Left colon (tissue), 2 donors: ENCODE data around the gene TPSB2. TPM values are rescaled to one million over a fixed set of nuclear protein-coding genes. Genes with fewer than 3 reads are reported as not detected.
"Not testable (repeated sequence)": the region's sequence is repeated elsewhere in the genome, so short reads cannot be mapped to it uniquely, and the experiment has no call there.

Experiments used
- ATAC-seq: fragments of 200-7000 bp; cut with Tn5 transposase; one replicate; pipeline ENCODE4 v1.9.1; 2020; ENCODE audit warnings: mild to moderate bottlenecking, moderate library complexity
- DNase-seq, 2 donors: peaks; one replicate each; pipeline ENCODE4 v3.0.0-alpha.2; 2020
- intact Hi-C, 2 donors: fragments of 100-400 bp; cut with DNase I in 1 of 2; cut with micrococcal nuclease in 1 of 2; formaldehyde crosslinking; loops; one replicate each; pipeline versions ENCODE4 v1.11.2 to v1.14.0; 2022; cut with DNase I, micrococcal nuclease
- long read RNA-seq: library from polyadenylated mRNA; unstranded; transcript quantifications from one replicate; pipeline ENCODE4 v2.0.0, GENCODE V29; 2021
- total RNA-seq, 2 donors: library from RNA; stranded (reverse); fragmentation: NEBNext Ultra II Directional; extraction: Animal tissue kit (Norgen Biotek cat#: 25700); gene quantifications; one replicate each; pipeline ENCODE4 v1.2.1, GENCODE V29; 2021
- donor health status: DM: no; HTN: no; CAD: no.
- donor health status: DM: yes; HTN: yes; CAD: no.

The TPSB2 gene
- total RNA-seq: 10 to 100 TPM in 1 of 2 donors, 1 to 10 TPM in 1; 6.4 to 18.6 TPM
- long read RNA-seq, partial matches to known transcripts: 0 of 3 reads
- long read RNA-seq, other reads (novel, unspliced or antisense): 1 of 3 reads

DNA sequence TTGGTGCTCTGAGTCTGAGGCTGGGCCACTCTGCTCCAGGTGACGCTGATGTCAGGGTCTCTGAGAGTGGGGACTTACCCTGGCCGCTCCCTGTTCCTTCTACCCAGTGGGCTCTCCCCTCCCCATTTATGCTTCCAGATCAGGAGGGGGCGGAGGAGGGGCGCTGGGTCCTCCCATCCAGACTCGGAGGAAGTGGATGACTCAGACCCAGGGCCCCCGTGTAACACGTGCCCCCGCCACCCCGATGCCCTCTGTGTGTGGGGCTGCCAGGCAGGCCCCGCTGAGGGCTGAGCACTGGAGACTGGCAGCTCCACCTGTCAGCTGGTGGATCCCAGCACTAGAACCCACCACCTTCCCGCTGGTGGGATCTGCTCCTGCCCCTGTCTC lies at the start of gene TPSB2:
TSS of gene TPSB2 (minus strand) at position 101 of the 387 bp plus-strand sequence. CDS start 233 bp downstream, outside the sequence.
- DNase-seq, intact Hi-C loops, ATAC-seq: not testable (repeated sequence)

DNA sequence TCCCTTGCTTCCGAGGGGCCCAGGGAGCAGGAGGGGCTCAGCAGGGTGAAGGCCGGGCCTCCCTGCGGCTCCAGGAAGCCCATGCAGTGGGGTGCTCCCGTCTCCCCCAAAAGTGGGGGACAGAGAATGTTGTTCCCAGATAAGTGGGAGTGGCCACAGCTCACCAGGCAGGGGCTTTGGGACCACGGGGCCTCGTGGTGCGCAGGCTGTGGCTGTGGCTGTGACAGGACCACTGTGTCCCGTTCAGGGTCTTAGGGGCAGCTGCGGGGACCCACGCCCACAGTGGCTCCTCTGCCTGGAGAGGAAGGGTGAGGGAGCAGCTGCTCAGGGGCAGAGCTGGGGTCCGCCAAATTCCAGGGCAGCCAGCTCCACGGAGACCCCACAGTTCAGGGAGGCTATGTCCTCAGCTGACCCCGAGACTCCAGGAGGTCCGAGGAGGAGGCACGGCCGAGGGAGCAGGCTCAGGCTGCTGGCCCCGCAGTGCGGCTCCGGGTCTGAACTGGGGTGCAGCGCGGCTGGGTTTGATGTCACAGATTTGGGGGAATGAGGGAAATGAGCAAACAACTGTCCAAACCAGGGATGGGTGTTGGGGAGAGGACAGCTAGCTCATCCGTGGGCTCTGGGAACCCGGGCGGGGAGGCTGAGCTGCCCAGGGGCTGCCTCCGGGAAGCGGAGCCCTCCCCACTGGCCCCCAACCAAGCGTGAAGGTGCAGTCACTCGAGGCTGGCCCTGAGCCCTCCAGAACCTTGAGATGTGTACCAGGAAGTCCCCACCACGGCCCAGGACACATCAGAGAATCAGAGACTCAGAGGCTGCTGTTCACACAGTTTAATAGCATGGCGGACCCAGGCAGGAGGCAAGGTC lies 49.3 kb upstream of the TPSB2 start:
- intact Hi-C loops: no loop called here
- no peak for DNase-seq
- no peak for ATAC-seq

DNA sequence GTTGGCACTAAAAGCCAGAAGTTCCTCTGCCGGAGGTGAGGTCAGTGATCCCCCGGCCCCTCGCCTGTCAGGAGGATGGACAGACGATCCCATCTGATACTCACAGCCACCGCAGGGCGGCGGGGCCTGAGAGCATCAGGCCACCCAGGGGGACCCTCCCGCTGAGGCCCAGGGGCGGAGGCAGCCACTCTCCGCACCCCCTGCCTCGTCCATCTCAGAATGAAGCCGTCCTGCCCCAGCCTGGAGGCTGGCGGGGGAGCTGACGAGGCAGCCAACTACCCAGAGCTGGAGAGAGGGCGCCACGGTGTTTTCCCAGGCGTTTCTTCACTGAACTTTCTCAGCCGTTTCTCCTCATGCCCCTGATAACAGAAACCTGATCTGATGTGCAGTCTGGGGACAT lies 48.5 kb upstream of the TPSB2 start:
- ATAC-seq (no peak), DNase-seq (no peak)
- intact Hi-C loops: no loop called here

- ATAC-seq (no peak), DNase-seq (no peak)
- intact Hi-C loops: no loop called here
Measured at GRCh38 chr16:1277617-1278282, 47.8 kb upstream of the TPSB2 start.

- DNase-seq (no peak), ATAC-seq (no peak)
- intact Hi-C loops: no loop called here
Measured at GRCh38 chr16:1277151-1277598, 47.2 kb upstream of the TPSB2 start.

- intact Hi-C loops: no loop called here
- ATAC-seq (no peak), DNase-seq (no peak)
Measured at GRCh38 chr16:1276580-1276878, 46.5 kb upstream of the TPSB2 start.

- intact Hi-C loops: no loop called here
- no peak for DNase-seq
- no peak for ATAC-seq
Measured at GRCh38 chr16:1275791-1276579, 46.0 kb upstream of the TPSB2 start.

DNA sequence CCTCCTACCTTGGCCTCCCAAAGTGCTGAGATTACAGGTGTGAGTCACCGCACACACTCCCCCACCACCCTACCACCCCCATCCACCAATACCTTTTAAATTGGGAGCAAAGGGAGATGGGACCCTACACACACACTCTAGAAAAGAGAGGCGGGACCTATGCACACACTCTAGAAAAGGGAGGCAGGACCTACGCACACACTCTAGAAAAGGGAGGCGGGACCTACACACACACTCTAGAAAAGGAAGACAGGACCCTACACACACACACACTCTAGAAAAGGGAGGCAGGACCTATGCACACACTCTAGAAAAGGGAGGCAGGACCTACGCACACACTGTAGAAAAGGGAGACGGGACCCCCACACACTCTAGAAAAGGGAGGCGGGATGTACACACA lies 44.8 kb upstream of the TPSB2 start:
- DNase-seq: no peak
- ATAC-seq: no peak
- intact Hi-C loops: no loop called here

GRCh38 chr16:1273816-1274215 lies 43.8 kb upstream of the TPSB2 start:
- intact Hi-C loops: no loop called here
- DNase-seq (no peak), ATAC-seq (no peak)

- peak; percentile 33 for ATAC-seq
- intact Hi-C loops: no loop called here
Measured at GRCh38 chr16:1272453-1273198, 42.6 kb upstream of the TPSB2 start.

GRCh38 chr16:1271724-1272413 lies 41.9 kb upstream of the TPSB2 start:
- peak in 1 of 2 donors; percentile 37 for DNase-seq
- peak; percentile 74 for ATAC-seq
- intact Hi-C loops: not testable (repeated sequence)

More at GRCh38 chr16:1272453-1273198, 42.6 kb upstream of the TPSB2 start:
- no peak for DNase-seq

- intact Hi-C loops: no loop called here
- ATAC-seq: no peak
- no peak for DNase-seq
Measured at GRCh38 chr16:1271380-1271723, 41.4 kb upstream of the TPSB2 start.

GRCh38 chr16:1269418-1269817 lies 39.4 kb upstream of the TPSB2 start:
- DNase-seq, intact Hi-C loops, ATAC-seq: not testable (repeated sequence)

DNA sequence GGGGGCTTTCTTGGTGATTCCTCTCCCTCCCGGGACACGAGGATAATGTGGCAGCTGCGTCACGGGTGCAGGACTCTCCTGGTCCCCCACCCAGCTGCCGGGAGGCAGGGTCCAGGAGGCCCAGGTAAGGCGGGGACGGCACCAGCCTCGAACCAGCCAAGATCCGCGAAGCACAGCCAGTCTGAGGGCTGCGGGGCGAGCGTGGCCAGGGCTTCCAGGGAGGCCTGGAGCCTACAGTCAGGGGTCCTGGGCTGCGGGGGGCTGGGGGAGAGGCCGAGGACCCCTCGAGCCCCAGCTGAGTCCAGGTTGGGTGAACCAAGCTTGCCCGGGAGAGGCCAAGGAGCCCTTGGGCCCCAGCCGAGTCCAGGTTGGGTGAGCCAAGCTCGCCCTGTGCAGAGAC lies 35.8 kb upstream of the TPSB2 start:
- intact Hi-C loops: no loop called here
- no peak for DNase-seq
- no peak for ATAC-seq

DNA sequence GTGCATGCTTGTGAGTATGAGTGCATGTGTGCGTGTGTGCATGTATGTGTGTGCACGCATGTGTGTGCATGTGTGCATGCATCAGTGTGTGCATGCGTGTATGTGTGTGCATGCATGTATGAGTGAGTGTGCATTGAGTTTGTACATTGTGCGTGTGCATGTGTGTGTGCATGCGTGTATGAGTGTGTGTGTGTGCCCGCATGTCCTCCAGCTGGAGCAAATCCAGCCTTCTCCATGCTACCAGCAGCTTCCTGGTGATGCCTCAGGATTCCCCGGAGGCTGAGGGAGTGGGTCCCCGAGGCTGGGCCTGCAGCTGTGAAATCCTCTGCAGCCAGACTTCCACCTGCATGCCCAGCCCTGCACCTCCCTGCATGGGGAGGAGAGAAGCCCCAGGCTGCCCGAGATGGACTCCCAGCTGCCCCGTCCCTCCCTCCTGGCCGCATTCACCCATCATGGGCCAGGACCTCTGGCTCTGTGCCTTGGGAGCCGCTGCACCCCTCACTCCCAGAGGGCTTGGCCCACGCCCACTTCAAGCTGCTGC lies 35.2 kb upstream of the TPSB2 start:
- intact Hi-C loops: no loop called here
- ATAC-seq (no peak), DNase-seq (no peak)

GRCh38 chr16:1264345-1265089 lies 34.5 kb upstream of the TPSB2 start:
- no peak for DNase-seq
- ATAC-seq: no peak
- intact Hi-C loops: no loop called here

GRCh38 chr16:1263591-1264344 lies 33.8 kb upstream of the TPSB2 start:
- ATAC-seq (no peak), DNase-seq (no peak)
- intact Hi-C loops: no loop called here
